Measurements from ENCODE around the gene CEP128.

Gene CEP128

GRCh38 chr14:80930095-80930494 lies 11.4 kb downstream of the CEP128 start:
- H3K4me1 ChIP-seq (ENCODE audit: control insufficient read depth in 1 of 2, insufficient read depth in 1 of 2, low read depth in 1 of 2, low read length in 1 of 2): peaks cover 59 to 64% of the 10 kb centered on the region in 2 experiments
- H3K9me3 ChIP-seq: no peaks in the 10 kb centered on the region
- H3K27me3 ChIP-seq: no peaks in the 10 kb centered on the region
- no peaks in the 10 kb centered on the region for H3K36me3 ChIP-seq
- no peak overlapping the region for H3K4me3 ChIP-seq (ENCODE audit: low read depth in 1 of 2, low read length in 1 of 2)
- TF ChIP-seq CTCF (IDR thresholded peaks at IDR 0.05): no peak
- peak overlapping the region; percentile 77 for H3K27ac ChIP-seq

- no peaks in the 10 kb centered on the region for H3K9me3 ChIP-seq
- H3K4me3 ChIP-seq (ENCODE audit: low read depth in 1 of 2, low read length in 1 of 2): no peak overlapping the region
- no peaks in the 10 kb centered on the region for H3K36me3 ChIP-seq
- no peaks in the 10 kb centered on the region for H3K27me3 ChIP-seq
- no peak for TF ChIP-seq CTCF (IDR thresholded peaks at IDR 0.05)
- H3K4me1 ChIP-seq (ENCODE audit: control insufficient read depth in 1 of 2, insufficient read depth in 1 of 2, low read depth in 1 of 2, low read length in 1 of 2): peaks cover 46 to 50% of the 10 kb centered on the region in 2 experiments
- H3K27ac ChIP-seq: no peak overlapping the region
Observed at GRCh38 chr14:80927083-80927989, 14.2 kb downstream of the CEP128 start.

- H3K9me3 ChIP-seq: no peaks in the 10 kb centered on the region
- TF ChIP-seq CTCF (IDR thresholded peaks at IDR 0.05): no peak
- no peak overlapping the region for H3K4me3 ChIP-seq (ENCODE audit: low read depth in 1 of 2, low read length in 1 of 2)
- no peaks in the 10 kb centered on the region for H3K27me3 ChIP-seq
- peaks cover 38 to 42% of the 10 kb centered on the region in 2 experiments for H3K4me1 ChIP-seq (ENCODE audit: control insufficient read depth in 1 of 2, insufficient read depth in 1 of 2, low read depth in 1 of 2, low read length in 1 of 2)
- H3K27ac ChIP-seq: no peak overlapping the region
- no peaks in the 10 kb centered on the region for H3K36me3 ChIP-seq
Observed at GRCh38 chr14:80926397-80927082, 15.0 kb downstream of the CEP128 start.

GRCh38 chr14:80924365-80925103 lies 17.0 kb downstream of the CEP128 start:
- no peaks in the 10 kb centered on the region for H3K36me3 ChIP-seq
- peaks cover 18 to 24% of the 10 kb centered on the region in 2 experiments for H3K4me1 ChIP-seq (ENCODE audit: control insufficient read depth in 1 of 2, insufficient read depth in 1 of 2, low read depth in 1 of 2, low read length in 1 of 2)
- H3K27ac ChIP-seq: no peak overlapping the region
- H3K9me3 ChIP-seq: no peaks in the 10 kb centered on the region
- H3K27me3 ChIP-seq: no peaks in the 10 kb centered on the region
- no peak overlapping the region for H3K4me3 ChIP-seq (ENCODE audit: low read depth in 1 of 2, low read length in 1 of 2)
- no peak for TF ChIP-seq CTCF (IDR thresholded peaks at IDR 0.05)

GRCh38 chr14:80923368-80923767 lies 18.2 kb downstream of the CEP128 start:
- no peak for TF ChIP-seq CTCF (IDR thresholded peaks at IDR 0.05)
- no peaks in the 10 kb centered on the region for H3K36me3 ChIP-seq
- peaks cover 18 to 24% of the 10 kb centered on the region in 2 experiments for H3K4me1 ChIP-seq (ENCODE audit: control insufficient read depth in 1 of 2, insufficient read depth in 1 of 2, low read depth in 1 of 2, low read length in 1 of 2)

More at GRCh38 chr14:80923368-80923767, 18.2 kb downstream of the CEP128 start:
- Histone ChIP-seq H3K27me3 (no peaks in the 10 kb centered on the region), H3K4me3 (ENCODE audit: low read depth in 1 of 2, low read length in 1 of 2) (no peak overlapping the region), H3K9me3 (no peaks in the 10 kb centered on the region), H3K27ac (no peak overlapping the region)
